SK-N-MC (cell line): Measurements from ENCODE around the gene PACS2.

Experiments
- DNase-seq: peaks from one replicate; pipeline ENCODE4 v3.0.0-alpha.2; 2011; ENCODE audit warnings: low read depth, low spot score
- H3K27ac ChIP-seq: fragments of 200-600 bp; sonication (generic); 2 replicates; pipeline ENCODE4 v1.5.1; 2016; ENCODE audit warnings: mixed run types
- H3K36me3 ChIP-seq: fragments of 200-600 bp; sonication (generic); 2 replicates; pipeline ENCODE4 v1.6.1; 2017; ENCODE audit warnings: antibody characterized with exemption, low read length, mixed read lengths; ENCODE audit not compliant: insufficient read depth
- H3K4me3 ChIP-seq: fragments of 200-600 bp; sonication (generic); 2 replicates; pipeline ENCODE4 v1.5.1; 2016
- H3K9ac ChIP-seq: fragments of 200-600 bp; sonication (generic); 2 replicates; pipeline ENCODE4 v1.8.0; 2017; ENCODE audit warnings: mixed run types, mixed read lengths; ENCODE audit not compliant: insufficient read length
- H3K9me3 ChIP-seq: fragments of 200-600 bp; sonication (generic); 2 replicates; pipeline ENCODE4 v1.6.1; 2017; ENCODE audit warnings: low read depth, mild to moderate bottlenecking, antibody characterized with exemption, low read length, moderate library complexity, mixed read lengths
- EZH2 ChIP-seq: fragments of 200-600 bp; sonication (generic); IDR thresholded peaks from one replicate; pipeline ENCODE4 v1.6.1; 2017; ENCODE audit warnings: antibody characterized with exemption
- FOXP2 ChIP-seq: optimal IDR thresholded peaks from 2 replicates; pipeline ENCODE3; 2011; ENCODE audit warnings: mild to moderate bottlenecking, moderate library complexity; ENCODE audit not compliant: insufficient read depth; ENCODE audit errors: extremely low read length, control extremely low read depth
- POLR2AphosphoS5 ChIP-seq: IDR thresholded peaks from 2 replicates; pipeline ENCODE4 v1.6.1; 2012; ENCODE audit warnings: mild to moderate bottlenecking, low read depth, low read length, borderline replicate concordance

PACS2 gene

GRCh38 chr14:105337433-105337832, 22.9 kb downstream of the PACS2 start:
- Histone ChIP-seq H3K9me3 (no peaks in the 10 kb centered on the region), H3K9ac (no peak overlapping the region), H3K4me3 (no peak overlapping the region), H3K36me3 (no peaks in the 10 kb centered on the region), H3K27ac (no peak overlapping the region)
- TF ChIP-seq POLR2AphosphoS5: no peak
- DNase-seq: no peak

DNA sequence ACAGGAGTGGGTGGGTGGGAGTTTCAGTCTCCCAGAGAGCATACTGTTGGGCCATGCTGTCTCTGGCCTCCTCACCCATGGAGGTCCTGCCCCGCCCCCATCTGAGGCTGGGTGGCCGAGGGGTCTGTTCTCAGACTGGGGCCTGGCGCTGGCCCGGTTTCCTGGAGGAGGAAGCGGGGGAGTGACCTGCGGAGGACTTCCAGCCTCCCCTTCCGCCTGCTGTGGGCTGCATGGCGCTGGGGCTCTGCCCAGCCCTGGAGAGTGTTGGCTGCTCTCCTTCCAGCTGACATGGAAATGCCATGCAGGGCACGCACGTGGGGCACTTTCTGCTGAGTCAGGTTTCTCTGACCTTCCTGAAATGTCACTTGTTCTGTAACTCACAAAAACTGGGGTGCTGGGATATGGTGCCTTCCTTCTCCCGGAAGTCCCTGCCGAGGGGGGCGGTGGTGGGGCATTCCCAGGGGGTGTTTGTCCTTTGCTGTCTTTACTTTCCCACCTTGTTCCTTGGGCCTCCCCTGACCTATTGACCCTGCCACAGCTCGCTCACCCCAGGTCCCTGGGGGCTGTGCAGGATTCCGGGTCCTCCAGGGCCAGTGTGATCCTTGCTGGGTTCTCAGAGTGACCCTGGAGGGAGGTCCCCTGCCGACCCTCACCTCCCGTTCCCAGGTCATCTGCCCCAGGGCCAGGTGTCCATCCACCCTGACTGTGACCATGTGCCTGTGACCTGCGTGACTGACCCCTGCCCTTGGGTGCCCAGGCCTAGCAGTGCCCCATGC, 23.6 kb downstream of the PACS2 start:
- no peaks in the 10 kb centered on the region for H3K9me3 ChIP-seq
- no peak overlapping the region for H3K4me3 ChIP-seq
- no peak overlapping the region for H3K9ac ChIP-seq
- no peak for DNase-seq
- H3K36me3 ChIP-seq: no peaks in the 10 kb centered on the region
- H3K27ac ChIP-seq: no peak overlapping the region
- no peak for TF ChIP-seq POLR2AphosphoS5
- TF ChIP-seq FOXP2: no peak
- TF ChIP-seq EZH2: no peak

DNA sequence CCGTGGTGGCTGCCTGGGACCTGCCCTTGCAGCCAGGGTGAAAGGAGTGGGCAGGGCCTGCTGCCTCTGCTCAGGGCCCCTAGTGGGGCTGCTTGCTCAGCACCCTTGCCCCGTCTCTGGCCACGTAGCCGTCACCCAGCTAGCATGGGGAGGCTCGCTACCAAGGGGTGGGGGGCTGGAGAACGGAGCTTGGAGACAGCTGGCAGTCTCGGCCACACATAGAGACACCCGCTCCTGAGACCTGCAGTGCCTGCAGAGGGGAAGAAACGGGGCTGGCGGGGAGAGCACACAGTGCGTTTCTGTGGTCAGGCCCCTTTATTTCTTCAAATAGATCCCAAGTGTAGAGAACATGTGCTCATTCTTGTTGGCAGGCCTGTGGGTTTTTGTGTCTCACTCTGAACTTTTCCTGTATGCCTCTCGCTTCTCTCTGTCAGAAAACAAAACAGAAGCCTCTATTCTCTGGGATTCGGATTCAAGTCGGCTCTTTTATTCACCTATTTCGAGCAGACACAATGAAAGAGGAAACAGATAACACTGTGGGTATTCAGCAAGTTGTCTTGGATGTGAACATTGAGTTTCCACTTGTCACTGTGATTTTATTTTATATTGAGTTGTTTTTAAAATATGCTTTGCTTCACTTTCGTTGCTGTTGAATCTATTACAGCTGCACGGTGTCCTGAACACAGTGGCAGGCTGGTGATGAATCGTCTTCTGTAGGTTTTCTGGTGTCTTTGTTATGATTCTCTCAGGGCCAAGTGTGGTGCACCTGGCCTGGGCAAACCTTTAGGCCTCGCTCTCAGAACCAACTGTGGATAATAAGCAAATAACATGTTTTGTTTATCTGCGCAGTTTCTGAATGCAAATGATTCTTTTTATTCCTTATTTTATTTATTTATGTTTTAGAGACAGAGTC, 26.5 kb downstream of the PACS2 start:
- Histone ChIP-seq H3K9me3 (no peaks in the 10 kb centered on the region), H3K9ac (no peak overlapping the region), H3K27ac (peak overlapping the region; percentile 54; the same call in 1 of the 2 replicates), H3K4me3 (no peak overlapping the region), H3K36me3 (no peaks in the 10 kb centered on the region)
- TF ChIP-seq EZH2 (no peak), FOXP2 (no peak), POLR2AphosphoS5 (no peak)
- DNase-seq: no peak

DNA sequence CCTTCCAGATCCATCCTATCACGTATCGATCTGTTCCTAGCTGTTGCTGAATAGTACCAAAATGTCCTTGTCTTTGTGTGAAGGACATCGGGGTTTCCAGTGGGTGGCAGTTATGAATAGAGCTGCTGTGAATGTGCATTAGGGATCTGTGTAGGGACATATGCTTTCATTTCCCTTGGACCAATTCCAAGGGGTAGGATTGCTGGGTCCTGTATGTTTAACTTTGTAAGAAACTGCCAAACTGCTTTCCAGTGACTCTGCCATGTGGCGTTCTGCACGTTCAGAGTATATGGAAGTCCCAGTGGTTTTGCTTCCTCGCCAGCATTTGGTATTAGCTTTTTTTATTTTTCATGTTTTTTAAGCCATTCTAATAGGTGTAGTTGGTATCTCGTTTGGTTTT, 28.6 kb downstream of the PACS2 start:
- H3K9ac ChIP-seq: no peak overlapping the region
- no peak for DNase-seq
- H3K36me3 ChIP-seq: no peaks in the 10 kb centered on the region
- H3K27ac ChIP-seq: no peak overlapping the region
- H3K4me3 ChIP-seq: no peak overlapping the region
- TF ChIP-seq FOXP2 (no peak), POLR2AphosphoS5 (no peak), EZH2 (no peak)
- H3K9me3 ChIP-seq: no peaks in the 10 kb centered on the region

DNA sequence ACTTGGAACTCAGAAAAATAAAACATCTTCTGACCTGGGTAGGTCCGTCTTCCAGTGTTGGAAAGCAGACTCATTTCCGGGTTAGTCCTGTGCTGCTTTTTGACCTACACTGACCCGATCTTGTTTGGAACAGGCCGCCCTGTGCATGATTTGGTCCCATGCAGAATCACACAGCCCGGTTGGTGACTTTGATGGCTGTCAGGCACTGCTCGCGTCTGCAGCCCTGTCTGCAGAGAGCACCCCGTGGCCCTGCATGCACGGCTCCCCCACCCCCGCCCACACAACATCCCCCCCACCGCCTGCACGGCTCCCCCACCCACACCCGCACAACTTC, 31.6 kb downstream of the PACS2 start:
- no peak for TF ChIP-seq POLR2AphosphoS5
- TF ChIP-seq FOXP2: no peak
- no peak for TF ChIP-seq EZH2
- DNase-seq: no peak
- no peak overlapping the region for H3K9ac ChIP-seq
- no peak overlapping the region for H3K27ac ChIP-seq
- H3K36me3 ChIP-seq: no peaks in the 10 kb centered on the region
- H3K9me3 ChIP-seq: no peaks in the 10 kb centered on the region
- H3K4me3 ChIP-seq: no peak overlapping the region

DNA sequence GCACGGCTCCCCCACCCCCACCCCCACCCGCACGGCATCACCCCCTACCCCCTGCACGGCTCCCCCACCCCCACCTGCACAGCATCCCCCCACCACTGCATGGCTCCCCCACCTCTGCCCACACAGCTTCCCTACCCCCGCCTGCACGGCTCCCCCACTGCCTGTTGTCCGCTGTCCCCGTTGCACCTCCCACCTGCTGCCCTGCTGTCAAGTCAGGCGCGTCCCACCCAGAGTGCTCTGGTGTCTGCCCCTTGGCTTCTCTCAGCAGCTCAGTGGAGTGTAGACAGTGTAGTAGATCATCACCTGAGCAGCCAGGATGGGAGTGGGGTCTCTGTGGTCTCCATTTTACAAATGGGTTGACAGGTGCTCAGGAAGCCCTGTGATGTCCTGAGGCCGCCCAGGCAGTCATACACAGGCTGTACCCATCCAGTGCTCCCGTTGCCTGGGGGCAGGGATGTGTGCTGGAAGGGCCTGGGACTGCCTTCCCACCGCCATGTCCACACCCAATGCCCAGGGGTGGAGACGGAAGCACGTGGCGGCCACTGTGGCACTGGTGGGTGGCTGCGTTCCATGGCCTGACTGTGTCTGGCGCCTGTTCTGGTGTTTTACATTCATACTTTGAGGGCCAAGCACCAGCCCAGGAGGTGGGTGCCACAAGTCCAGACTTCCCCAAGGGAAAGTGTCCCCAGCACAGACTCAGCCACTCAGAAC, 32.5 kb downstream of the PACS2 start:
- DNase-seq: no peak
- TF ChIP-seq FOXP2 (no peak), POLR2AphosphoS5 (no peak), EZH2 (no peak)
- no peak overlapping the region for H3K27ac ChIP-seq
- no peaks in the 10 kb centered on the region for H3K36me3 ChIP-seq
- H3K9me3 ChIP-seq: no peaks in the 10 kb centered on the region
- no peak overlapping the region for H3K4me3 ChIP-seq
- no peak overlapping the region for H3K9ac ChIP-seq

- Histone ChIP-seq H3K36me3 (no peaks in the 10 kb centered on the region), H3K9me3 (no peaks in the 10 kb centered on the region), H3K9ac (no peak overlapping the region), H3K27ac (no peak overlapping the region), H3K4me3 (no peak overlapping the region)
- no peak for DNase-seq
- TF ChIP-seq FOXP2 (no peak), POLR2AphosphoS5 (no peak), EZH2 (no peak)
These were observed 33.0 kb downstream of the PACS2 start for GRCh38 chr14:105347587-105347968.
